NCI-H146 (cell line): Measurements from ENCODE around the gene GYS2.
"Not testable (repeated sequence)": the region's sequence is repeated elsewhere in the genome, so short reads cannot be mapped to it uniquely, and the experiment has no call there.

Source experiments
- DNase-seq: peaks from one replicate; lab custom pipeline; 2025; lab: John Stamatoyannopoulos, UW

GYS2 gene

GRCh38 chr12:21604245-21605101, at the start of gene GYS2:
Gene GYS2, minus strand, starts transcription at chr12:21604847. Its CDS starts 255 bp downstream, at chr12:21604592.
- DNase-seq = no peak

- DNase-seq = no peak
Measured at GRCh38 chr12:21651821-21652220, 47.2 kb upstream of the GYS2 start.

DNA sequence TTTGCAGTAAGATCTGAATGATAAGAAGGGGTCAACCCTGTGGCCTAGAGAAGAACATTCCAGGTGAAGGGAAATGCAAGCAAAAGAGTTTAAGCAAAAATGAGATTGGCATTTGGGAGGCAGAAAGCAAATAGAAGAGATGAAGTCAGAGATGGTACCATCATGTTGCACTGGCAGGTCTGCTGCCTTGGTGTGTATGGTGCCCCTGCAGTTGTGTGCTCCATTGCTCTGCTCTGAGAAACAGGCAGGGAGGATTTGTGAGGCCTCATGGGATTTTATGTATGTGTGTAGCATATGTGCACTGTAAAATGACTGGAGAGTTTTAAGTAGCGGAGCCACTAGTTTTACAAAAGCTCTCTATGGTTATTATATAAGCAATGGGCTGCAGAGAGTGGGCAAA, 46.4 kb upstream of the GYS2 start:
- DNase-seq = no peak

GRCh38 chr12:21649034-21649433, 44.4 kb upstream of the GYS2 start:
- DNase-seq = no peak

DNA sequence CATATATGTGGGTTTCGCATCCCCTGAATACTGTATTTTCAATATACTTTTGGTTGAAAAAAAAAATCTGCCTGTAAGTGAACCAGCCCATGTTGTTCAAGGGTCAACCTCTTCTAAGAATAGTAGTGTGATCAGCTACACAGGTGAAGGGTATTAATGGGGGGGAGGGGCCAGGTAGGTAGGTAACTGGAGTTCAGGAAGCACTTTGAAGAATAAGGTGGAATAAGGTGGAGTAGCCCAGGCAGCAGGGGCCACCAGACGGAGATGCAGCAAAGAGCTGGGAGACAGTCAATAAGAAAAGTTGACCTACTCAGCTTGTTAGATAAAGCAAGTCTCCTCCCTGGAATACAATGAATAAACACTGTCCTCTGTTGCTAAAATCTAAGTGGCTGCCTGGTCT, 43.7 kb upstream of the GYS2 start:
- DNase-seq = no peak

DNA sequence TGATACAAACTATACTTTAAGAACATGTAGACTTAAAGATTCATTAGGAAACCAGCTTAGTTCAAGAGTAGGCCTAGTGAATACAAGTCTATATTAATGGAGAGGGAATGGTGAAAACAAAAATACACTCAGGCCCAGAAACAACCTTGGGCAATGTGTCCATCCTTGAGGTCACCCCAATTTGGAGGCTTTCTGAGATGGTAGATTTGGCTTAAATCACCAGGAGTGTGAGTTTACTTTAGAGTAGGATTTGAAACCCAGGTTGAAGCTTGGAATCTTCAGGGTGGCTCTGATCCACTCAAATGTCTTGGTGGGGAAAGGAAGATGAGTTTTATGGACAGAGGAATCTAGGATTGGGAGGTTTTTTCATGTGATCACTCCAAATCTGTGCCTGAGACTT, 42.5 kb upstream of the GYS2 start:
- DNase-seq = no peak

GRCh38 chr12:21645041-21645500, 40.4 kb upstream of the GYS2 start:
- not testable (repeated sequence) for DNase-seq

- no peak for DNase-seq
Measured at GRCh38 chr12:21644516-21644915, 39.9 kb upstream of the GYS2 start.

DNA sequence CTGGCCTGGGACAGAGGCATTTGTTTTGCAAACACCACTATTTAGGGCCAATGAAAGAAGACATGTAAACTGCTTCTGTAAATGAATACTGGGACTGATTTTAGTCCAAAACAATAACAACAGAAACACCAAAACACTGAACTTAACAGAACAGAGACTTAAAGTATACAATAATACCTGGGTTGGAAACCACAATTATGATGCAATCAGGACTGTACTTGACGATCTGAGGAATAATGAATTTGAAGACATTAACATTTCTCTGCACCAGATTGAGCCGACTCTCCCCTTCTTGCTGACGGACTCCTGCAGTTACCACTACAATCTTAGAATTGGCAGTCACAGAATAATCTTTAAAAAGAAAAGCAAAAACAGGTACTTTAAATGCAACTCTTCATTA, 39.1 kb upstream of the GYS2 start:
- DNase-seq = no peak

DNA sequence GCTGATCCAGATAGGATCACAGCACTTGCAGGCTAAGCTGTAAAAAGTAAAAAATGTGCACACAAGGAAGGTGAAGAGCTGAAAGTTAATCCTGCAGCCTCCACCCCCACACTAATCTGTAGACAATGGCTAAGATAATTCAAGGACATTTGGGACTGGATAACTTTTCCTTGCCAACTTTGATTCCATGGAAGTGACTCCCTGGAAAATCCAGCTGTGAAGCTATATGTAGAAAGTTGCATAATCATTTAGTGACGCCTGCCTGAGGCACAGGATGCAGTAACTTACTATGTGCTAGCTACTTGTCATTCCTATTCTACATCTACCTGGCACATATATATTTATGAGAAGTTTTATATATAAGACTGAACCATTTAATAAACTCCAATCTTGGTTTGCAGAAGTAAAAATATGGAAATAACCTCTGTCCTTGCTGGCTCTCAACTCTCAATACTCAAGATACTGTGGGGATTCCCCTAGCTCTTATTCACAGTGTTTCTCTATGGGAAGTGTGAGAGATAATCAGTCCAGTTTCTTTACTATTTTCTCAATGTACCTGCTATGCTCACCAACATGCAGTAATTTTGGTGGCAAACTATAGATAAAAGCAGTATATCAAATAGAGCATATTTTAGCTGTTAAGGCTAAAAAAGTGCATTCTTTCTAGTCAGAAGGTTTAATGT, 38.2 kb upstream of the GYS2 start:
- DNase-seq = no peak

DNA sequence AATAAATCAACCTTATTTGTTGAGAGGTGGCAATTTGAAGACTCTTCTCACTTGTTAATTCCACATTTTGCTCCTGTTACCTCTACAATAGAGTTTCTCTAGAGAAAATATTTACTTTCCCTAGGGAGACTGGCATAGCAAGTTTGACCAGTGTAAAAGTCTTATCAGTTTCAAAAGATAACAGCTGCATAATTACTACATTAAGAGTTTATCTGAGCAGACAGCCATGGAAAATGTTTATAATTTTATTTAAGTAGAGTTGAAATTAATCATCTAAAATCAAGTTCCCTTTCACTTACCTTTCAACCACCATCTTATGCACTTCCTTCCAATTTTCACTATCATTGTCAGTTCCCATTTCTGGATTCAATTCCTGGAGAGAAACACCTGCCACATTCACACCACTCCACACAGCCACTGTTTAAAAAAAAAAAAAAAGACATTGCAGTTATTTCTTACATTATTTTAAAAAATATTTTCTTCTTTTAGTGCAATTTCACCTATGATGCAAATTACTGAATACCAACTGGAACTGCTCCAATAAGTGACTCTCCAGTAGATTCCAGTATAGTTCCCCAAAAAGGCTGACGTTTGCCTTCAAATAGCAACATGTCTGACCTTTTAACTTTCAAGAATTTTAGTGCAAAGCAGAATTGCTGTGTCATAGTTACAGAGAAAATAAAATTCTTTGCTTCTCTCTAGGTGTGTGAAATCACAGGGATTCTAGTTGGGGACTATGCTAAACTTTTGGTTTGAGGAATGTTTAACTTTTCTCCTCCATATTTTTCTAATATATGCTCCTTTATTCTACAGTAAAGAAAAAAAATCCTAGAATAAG, 33.6 kb upstream of the GYS2 start:
- DNase-seq = peak; percentile 74

DNA sequence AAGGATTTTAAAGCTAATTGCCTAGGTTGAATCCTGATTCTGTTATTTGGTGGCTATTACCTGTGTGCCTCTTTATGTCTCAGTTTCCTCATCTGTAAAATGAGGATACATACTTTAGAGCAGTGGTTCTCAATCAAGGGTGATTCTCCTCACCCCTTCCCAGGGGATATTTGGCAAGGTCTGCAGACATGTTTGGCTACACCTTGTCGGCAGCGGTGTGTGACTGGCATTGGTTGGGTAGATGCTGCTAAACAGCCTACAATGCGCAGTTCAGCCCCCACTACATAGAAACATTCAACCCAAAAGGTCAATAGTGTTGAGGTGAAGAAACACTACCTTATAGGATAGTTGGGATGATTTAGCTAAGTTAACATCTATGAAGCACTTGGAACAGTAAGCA, 29.6 kb upstream of the GYS2 start:
- no peak for DNase-seq

- no peak for DNase-seq
Measured at GRCh38 chr12:21631367-21631766, 26.7 kb upstream of the GYS2 start.

GRCh38 chr12:21627924-21628323, 23.3 kb upstream of the GYS2 start:
- DNase-seq = no peak

- no peak for DNase-seq
Measured at GRCh38 chr12:21618566-21618965, 13.9 kb upstream of the GYS2 start.

DNA sequence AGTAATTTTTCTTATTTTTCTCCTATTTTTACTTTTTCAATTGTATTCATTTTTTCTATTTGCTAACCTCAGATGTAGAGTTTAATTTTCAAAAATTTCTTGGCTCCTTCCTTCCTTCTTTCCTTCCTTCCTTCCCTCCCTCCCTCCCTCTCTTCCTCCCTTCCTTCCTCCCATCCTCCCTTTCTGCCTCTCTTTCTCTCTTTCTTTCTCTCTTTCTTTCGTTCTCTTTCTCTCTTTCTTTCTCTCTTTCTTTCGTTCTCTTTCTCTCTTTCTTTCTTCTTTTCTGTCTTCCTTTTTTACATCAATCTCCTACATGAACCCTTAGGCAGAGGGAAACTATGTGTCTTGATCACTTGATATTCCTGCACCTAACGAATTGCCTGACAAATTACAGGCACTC, 12.4 kb upstream of the GYS2 start:
- DNase-seq = no peak

- DNase-seq = no peak
Measured at GRCh38 chr12:21615431-21615830, 10.8 kb upstream of the GYS2 start.

DNA sequence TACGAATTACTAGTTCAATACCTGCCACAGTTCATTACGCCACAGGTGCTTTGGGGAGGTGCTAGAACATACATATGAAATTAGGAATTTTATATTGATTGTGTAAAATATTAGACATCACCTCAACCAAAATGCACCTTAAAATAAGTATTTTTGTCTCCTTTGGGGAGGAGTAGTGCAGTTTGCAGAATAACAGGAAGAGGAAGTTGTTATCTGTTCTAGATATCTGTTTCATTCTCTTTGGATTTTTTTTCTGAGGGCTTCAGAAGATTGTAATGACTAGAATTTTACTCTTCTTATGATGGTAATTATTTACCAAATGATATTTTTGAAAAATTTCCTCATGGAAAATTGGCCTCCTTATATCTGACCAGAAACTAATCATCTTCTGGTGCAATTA, 9.9 kb upstream of the GYS2 start:
- DNase-seq = no peak

GRCh38 chr12:21613931-21614330, 9.3 kb upstream of the GYS2 start:
- no peak for DNase-seq

DNA sequence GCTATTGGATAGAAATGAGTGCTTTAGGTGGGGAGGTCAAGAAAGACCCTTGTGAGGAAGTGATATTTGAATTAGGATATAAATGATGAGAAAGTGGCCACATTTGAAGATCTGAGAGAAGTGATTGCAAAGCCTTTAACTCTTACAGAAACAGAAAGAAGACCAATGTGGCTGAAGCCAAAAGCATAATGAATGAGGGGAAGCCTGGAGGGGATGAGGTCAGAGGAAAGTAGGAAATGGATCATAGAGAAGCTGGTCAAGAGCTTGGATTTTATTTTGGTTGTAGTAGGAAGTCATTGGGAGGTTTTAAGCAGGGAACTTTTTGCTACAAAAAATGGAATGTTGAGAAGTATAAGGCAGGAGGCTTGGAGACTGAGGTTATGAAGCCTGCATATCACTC, 3.5 kb upstream of the GYS2 start:
- no peak for DNase-seq

GRCh38 chr12:21607701-21608100, 3.1 kb upstream of the GYS2 start:
- DNase-seq = no peak

- no peak for DNase-seq
Measured at GRCh38 chr12:21606175-21606574, 1.5 kb upstream of the GYS2 start.

DNA sequence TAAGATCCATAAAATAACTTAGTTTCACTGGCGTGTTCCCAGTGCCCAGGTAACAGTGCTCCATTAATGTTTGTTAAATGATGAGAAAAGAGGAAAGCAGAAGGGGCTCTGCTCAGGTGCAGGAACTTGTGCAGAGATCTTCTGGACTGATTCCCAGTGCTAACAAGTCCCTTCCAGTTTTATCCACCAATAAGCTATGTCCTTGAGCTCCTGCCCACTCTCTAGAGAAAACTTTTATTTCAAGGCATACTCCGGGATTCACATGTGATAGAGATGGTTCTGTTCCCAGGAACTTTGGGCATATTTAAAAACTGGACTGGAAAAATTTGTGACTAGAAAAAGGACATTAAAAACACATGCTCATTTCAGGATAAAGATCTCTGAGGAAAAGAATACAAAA, 1.9 kb downstream of the GYS2 start:
- DNase-seq = no peak
